ENCODE measurements around the gene AP5Z1.

Gene AP5Z1

GRCh38 chr7:4775250-4775847, at the start of gene AP5Z1:
AP5Z1 (plus strand) TSS chr7:4775623; CDS start chr7:4775716, 93 bp downstream.
- peak; percentile 92 for DNase-seq (ENCODE audit: low read depth)

- DNase-seq (ENCODE audit: low read depth) = no peak
Measured at GRCh38 chr7:4725850-4726450, 49.5 kb upstream of the AP5Z1 start.

GRCh38 chr7:4726566-4726965, 48.9 kb upstream of the AP5Z1 start:
- DNase-seq (ENCODE audit: low read depth) = no peak

GRCh38 chr7:4727914-4728705, 47.3 kb upstream of the AP5Z1 start:
- no peak for DNase-seq (ENCODE audit: low read depth)

GRCh38 chr7:4729266-4729665, 46.2 kb upstream of the AP5Z1 start:
- no peak for DNase-seq (ENCODE audit: low read depth)

GRCh38 chr7:4730276-4730675, 45.1 kb upstream of the AP5Z1 start:
- no peak for DNase-seq (ENCODE audit: low read depth)

- DNase-seq (ENCODE audit: low read depth) = no peak
Measured at GRCh38 chr7:4730971-4731370, 44.5 kb upstream of the AP5Z1 start.

- no peak for DNase-seq (ENCODE audit: low read depth)
Measured at GRCh38 chr7:4731803-4732202, 43.6 kb upstream of the AP5Z1 start.

GRCh38 chr7:4733936-4734528, 41.4 kb upstream of the AP5Z1 start:
- no peak for DNase-seq (ENCODE audit: low read depth)

GRCh38 chr7:4734587-4735345, 40.7 kb upstream of the AP5Z1 start:
- DNase-seq (ENCODE audit: low read depth) = no peak

- DNase-seq (ENCODE audit: low read depth) = no peak
Measured at GRCh38 chr7:4737300-4737699, 38.1 kb upstream of the AP5Z1 start.

GRCh38 chr7:4738711-4739527, 36.5 kb upstream of the AP5Z1 start:
- no peak for DNase-seq (ENCODE audit: low read depth)

GRCh38 chr7:4739528-4739992, 35.9 kb upstream of the AP5Z1 start:
- peak; percentile 14 for DNase-seq (ENCODE audit: low read depth)

GRCh38 chr7:4740796-4741195, 34.6 kb upstream of the AP5Z1 start:
- no peak for DNase-seq (ENCODE audit: low read depth)

- DNase-seq (ENCODE audit: low read depth) = no peak
Measured at GRCh38 chr7:4742051-4742573, 33.3 kb upstream of the AP5Z1 start.

GRCh38 chr7:4742852-4743251, 32.6 kb upstream of the AP5Z1 start:
- no peak for DNase-seq (ENCODE audit: low read depth)

GRCh38 chr7:4744391-4745264, 30.8 kb upstream of the AP5Z1 start:
- peak; percentile 56 for DNase-seq (ENCODE audit: low read depth)

GRCh38 chr7:4745265-4745919, 30.0 kb upstream of the AP5Z1 start:
- DNase-seq (ENCODE audit: low read depth) = no peak

All from activated T-helper 1 cell treated with Interleukin-2 at 50 U/mL for 16 hours (primary cell).